Gastroesophageal sphincter (tissue), 4 donors: Measurements from ENCODE around the gene HPCA. TPM values are rescaled to one million over a fixed set of nuclear protein-coding genes. Genes with fewer than 3 reads are reported as not detected.

Experiments
- ATAC-seq: fragments of 150-250 bp; one replicate; pipeline ENCODE4 v1.9.1; 2016; ENCODE audit warnings: mild to moderate bottlenecking, moderate library complexity
- H3K27ac ChIP-seq, 4 donors: fragments of 200-600 bp; sonication (generic) in 3 of 4; 1 replicate in 3 of 4; 2 replicates in 1 of 4; pipeline ENCODE4 v1.5.1; 2016 to 2019
- H3K27me3 ChIP-seq: fragments of 200-600 bp; sonication (generic); one replicate; pipeline ENCODE4 v1.5.1; 2019
- H3K36me3 ChIP-seq, 2 donors: fragments of 200-600 bp; sonication (generic); one replicate each; pipeline ENCODE4 v1.5.1; 2019; ENCODE audit warnings: control low read depth in 1 of 2
- H3K4me1 ChIP-seq, 3 donors: fragments of 200-600 bp; sonication (generic); 1 replicate in 2 of 3; 2 replicates in 1 of 3; pipeline ENCODE4 v1.5.1; 2016 to 2019; ENCODE audit warnings: control low read depth in 2 of 3
- H3K4me3 ChIP-seq, 2 donors: fragments of 200-600 bp; sonication (generic); one replicate each; pipeline ENCODE4 v1.5.1; 2019; ENCODE audit warnings: mild to moderate bottlenecking in 1 of 2, moderate library complexity in 1 of 2
- H3K9me3 ChIP-seq, 3 donors: fragments of 200-600 bp; sonication (generic); one replicate each; pipeline ENCODE4 v1.5.1; 2017 to 2019; ENCODE audit warnings: control low read depth in 2 of 3
- EP300 ChIP-seq: sonication (generic); formaldehyde crosslinking; IDR thresholded peaks from one replicate; pipeline ENCODE4 v1.6.1; 2017; ENCODE audit warnings: antibody characterized with exemption, mild to moderate bottlenecking
- POLR2A ChIP-seq, 2 donors: fragments of 450-650 bp; IDR thresholded peaks; one replicate each; pipeline ENCODE4 v1.6.1; 2017; ENCODE audit warnings: antibody characterized with exemption in 2 of 2, mild to moderate bottlenecking in 2 of 2, moderate library complexity in 1 of 2
- POLR2AphosphoS5 ChIP-seq: sonication (generic); formaldehyde crosslinking; IDR thresholded peaks from one replicate; pipeline ENCODE4 v1.6.1; 2017; ENCODE audit warnings: antibody characterized with exemption
- WGBS, 2 donors: methylation state at CpG; one replicate each; pipeline ENCODE4 v1.1.5; 2018; ENCODE audit warnings: low coverage in 1 of 2; 5-methylcytosine and 5-hydroxymethylcytosine counted together
- total RNA-seq, 4 donors: library from RNA; depleted of rRNA; stranded (reverse); fragments of >200 nt; gene quantifications; one replicate each; pipeline ENCODE4 v1.1.0, GENCODE V29; 2016
- TF ChIP-seq, protein P1 (sequence below), 4 experiments: fragments of 200-600 bp in 2 of 4; fragments of 450-650 bp in 2 of 4; sonication (generic) in 1 of 4; IDR thresholded peaks; one replicate each; pipeline ENCODE4 v1.5.1; 2017 to 2019; ENCODE audit warnings: antibody characterized with exemption in 4 of 4, mild to moderate bottlenecking in 2 of 4, moderate library complexity in 2 of 4

HPCA gene
- total RNA-seq, 4 donors from 2014 or later = 0.58 TPM; not detected in 3

DNA sequence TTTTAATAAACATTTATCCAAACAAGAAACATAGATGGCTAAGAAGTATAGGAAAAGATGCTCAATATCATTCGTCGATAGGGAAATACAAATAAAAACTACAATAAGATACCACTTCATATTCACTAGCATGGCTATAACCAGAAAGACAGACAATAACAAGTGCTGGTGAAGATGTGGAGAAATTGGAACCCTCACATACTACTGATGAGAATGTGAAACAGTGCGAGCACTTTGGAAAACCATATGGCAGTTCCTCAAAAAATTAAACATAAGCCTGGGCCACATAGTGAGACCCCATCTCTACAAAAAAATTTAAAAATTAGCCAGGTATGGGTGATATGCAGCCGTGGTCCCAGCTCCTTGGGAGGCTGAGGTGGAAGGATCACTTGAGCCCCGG is 24.0 kb downstream of the HPCA start:
- 84 to 90% methylated on average over 2 to 5 of the region's 5 CpGs for WGBS, 2 donors
- no peak for TF ChIP-seq POLR2AphosphoS5
- no peak for TF ChIP-seq EP300
- TF ChIP-seq, protein P1, sequence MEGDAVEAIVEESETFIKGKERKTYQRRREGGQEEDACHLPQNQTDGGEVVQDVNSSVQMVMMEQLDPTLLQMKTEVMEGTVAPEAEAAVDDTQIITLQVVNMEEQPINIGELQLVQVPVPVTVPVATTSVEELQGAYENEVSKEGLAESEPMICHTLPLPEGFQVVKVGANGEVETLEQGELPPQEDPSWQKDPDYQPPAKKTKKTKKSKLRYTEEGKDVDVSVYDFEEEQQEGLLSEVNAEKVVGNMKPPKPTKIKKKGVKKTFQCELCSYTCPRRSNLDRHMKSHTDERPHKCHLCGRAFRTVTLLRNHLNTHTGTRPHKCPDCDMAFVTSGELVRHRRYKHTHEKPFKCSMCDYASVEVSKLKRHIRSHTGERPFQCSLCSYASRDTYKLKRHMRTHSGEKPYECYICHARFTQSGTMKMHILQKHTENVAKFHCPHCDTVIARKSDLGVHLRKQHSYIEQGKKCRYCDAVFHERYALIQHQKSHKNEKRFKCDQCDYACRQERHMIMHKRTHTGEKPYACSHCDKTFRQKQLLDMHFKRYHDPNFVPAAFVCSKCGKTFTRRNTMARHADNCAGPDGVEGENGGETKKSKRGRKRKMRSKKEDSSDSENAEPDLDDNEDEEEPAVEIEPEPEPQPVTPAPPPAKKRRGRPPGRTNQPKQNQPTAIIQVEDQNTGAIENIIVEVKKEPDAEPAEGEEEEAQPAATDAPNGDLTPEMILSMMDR (IDR thresholded peaks at IDR 0.05) = no peak
- no peak for TF ChIP-seq POLR2A (IDR thresholded peaks at IDR 0.05)
- Histone ChIP-seq H3K27me3 (peaks cover 5% of the 10 kb centered on the region), H3K9me3 (no peaks in the 10 kb centered on the region), H3K4me3 (no peak overlapping the region), H3K27ac (no peak overlapping the region), H3K36me3 (no peaks in the 10 kb centered on the region), H3K4me1 (no peaks in the 10 kb centered on the region)
- no peak for ATAC-seq

- Histone ChIP-seq H3K36me3 (no peaks in the 10 kb centered on the region), H3K9me3 (no peaks in the 10 kb centered on the region), H3K4me3 (no peak overlapping the region), H3K27me3 (peaks cover 26% of the 10 kb centered on the region), H3K4me1 (no peaks in the 10 kb centered on the region), H3K27ac (no peak overlapping the region)
- ATAC-seq = no peak
- TF ChIP-seq, protein P1 (IDR thresholded peaks at IDR 0.05) = no peak
- TF ChIP-seq POLR2A (IDR thresholded peaks at IDR 0.05) (no peak), EP300 (no peak), POLR2AphosphoS5 (no peak)
- 86 to 94% methylated on average over 11 of the region's 12 CpGs for WGBS, 2 donors
Observed at GRCh38 chr1:32915766-32916706, 29.7 kb downstream of the HPCA start.

DNA sequence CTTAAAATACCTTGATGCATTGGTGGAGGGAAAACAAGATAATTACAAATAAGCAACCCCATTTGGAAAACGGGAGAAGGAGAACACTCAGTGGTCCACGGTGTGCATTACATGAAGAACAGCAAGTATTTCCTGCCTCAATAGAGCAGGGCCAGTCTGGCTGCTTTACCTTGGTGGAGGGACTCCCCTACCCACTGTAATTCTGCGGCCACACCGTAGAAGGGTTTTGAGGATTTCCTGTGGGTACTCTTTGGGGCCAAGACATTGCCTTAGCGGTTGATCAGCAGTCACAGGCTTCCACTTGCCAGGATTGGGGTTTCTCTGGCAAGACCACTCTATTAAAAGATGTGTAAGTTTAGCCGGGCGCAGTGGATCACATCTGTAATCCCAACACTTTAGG is 31.2 kb downstream of the HPCA start:
- no peak for TF ChIP-seq POLR2AphosphoS5
- no peak for TF ChIP-seq EP300
- TF ChIP-seq, protein P1 (IDR thresholded peaks at IDR 0.05) = no peak
- TF ChIP-seq POLR2A (IDR thresholded peaks at IDR 0.05) = no peak
- no peaks in the 10 kb centered on the region for H3K9me3 ChIP-seq
- no peaks in the 10 kb centered on the region for H3K4me1 ChIP-seq
- WGBS, 2 donors = 67% methylated on average over 4 of the region's 7 CpGs; no CpG with 5 or more reads in 1 of the 2 donors
- H3K4me3 ChIP-seq = no peak overlapping the region
- no peak for ATAC-seq
- H3K27me3 ChIP-seq = peaks cover 33% of the 10 kb centered on the region
- H3K36me3 ChIP-seq = no peaks in the 10 kb centered on the region
- H3K27ac ChIP-seq = no peak overlapping the region

DNA sequence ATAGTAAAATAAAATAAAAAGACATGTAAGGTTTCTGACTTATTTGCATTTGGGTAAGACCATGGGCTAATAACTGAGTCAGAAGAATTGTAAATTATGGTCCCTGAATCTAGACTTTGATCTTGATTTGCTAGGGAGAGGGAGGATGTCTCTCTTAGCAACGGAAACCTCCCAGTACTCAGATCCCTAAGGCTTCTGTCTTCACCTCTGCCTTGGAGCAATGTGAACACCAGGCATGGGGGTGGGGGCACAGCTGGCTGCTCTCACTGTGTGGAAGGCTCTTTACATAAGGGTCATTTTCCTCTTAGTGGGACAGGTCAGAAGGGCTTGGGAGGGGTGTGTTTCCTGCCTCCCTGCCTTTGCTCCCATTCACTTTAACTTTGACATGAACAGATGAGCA is 31.9 kb downstream of the HPCA start:
- TF ChIP-seq, protein P1 (IDR thresholded peaks at IDR 0.05) = no peak
- no peak for TF ChIP-seq POLR2A (IDR thresholded peaks at IDR 0.05)
- no peak for TF ChIP-seq EP300
- no peak for TF ChIP-seq POLR2AphosphoS5
- ATAC-seq = no peak
- Histone ChIP-seq H3K9me3 (no peaks in the 10 kb centered on the region), H3K4me1 (no peaks in the 10 kb centered on the region), H3K4me3 (no peak overlapping the region), H3K27me3 (peaks cover 39% of the 10 kb centered on the region), H3K27ac (no peak overlapping the region), H3K36me3 (no peaks in the 10 kb centered on the region)
- 20 to 45% methylated on average over 1 of the region's 1 CpG for WGBS, 2 donors
